GM18867 (cell line): ENCODE measurements around the gene CPED1.
A peak's percentile ranks its signal among the peaks of the same experiment; 100 is the strongest.

ENCODE experiments used
- ATAC-seq: cut with Tn5 transposase; IDR thresholded peaks from one replicate; pipeline ENCODE4 v1.9.1; 2021; ENCODE audit warnings: mild to moderate bottlenecking, moderate library complexity; ENCODE audit not compliant: unreplicated experiment

The CPED1 gene

DNA sequence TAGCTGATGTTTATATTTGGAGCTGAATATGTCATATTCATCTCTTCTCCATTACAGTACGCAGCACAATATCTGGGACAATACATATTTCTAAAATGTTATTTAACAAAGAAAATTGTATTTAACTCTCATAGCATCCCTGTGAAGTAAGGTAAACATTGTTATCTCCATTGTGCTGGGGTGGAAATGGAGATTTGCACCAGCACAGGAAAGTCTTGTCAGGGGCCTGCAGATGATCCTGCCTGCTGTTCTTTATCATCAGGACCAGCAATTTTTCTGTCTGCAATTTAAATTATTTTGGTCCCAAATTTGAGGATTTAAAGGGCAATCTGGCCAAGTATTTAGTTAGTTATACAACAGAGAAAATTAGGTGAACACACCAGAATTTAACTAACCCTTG lies 144.4 kb downstream of the CPED1 start:
- no peak for ATAC-seq

DNA sequence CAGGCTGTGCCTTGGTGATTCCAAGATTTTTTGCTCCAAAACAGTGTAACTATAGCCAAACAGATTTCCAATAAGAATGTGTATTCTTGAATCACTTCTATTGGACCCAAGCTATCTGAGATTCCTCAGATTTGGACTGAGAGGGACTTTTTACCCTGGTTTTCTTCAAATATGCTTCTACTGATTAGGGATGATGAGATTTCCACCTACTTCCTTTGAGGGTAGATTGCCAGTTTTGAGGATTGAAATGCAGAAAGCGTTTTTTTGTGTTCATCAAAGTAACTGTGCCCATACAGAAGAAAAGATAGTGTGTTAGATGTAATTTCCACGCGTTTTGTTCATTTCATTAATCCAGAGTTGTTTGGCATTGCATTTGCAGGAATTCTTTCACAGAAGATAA lies 144.9 kb downstream of the CPED1 start:
- no peak for ATAC-seq

DNA sequence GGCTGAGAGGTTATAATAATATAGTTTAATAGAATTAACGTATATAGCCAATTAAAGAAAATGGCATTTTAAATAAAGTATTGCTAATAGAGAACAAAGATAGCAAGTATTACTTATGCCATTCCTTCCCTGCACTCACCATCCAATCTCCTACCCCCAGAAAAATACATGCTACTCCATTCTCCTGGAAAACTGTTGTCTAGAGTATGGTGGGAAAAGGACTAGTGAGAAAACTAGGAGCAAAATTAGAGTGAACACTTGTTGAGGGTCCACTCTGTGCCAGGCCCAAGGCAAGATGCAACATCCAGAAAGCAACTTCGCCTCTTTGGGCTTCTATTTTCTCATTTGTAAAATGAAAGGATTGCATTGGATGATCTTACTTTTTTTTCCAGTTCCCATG lies 149.1 kb downstream of the CPED1 start:
- ATAC-seq: no peak

DNA sequence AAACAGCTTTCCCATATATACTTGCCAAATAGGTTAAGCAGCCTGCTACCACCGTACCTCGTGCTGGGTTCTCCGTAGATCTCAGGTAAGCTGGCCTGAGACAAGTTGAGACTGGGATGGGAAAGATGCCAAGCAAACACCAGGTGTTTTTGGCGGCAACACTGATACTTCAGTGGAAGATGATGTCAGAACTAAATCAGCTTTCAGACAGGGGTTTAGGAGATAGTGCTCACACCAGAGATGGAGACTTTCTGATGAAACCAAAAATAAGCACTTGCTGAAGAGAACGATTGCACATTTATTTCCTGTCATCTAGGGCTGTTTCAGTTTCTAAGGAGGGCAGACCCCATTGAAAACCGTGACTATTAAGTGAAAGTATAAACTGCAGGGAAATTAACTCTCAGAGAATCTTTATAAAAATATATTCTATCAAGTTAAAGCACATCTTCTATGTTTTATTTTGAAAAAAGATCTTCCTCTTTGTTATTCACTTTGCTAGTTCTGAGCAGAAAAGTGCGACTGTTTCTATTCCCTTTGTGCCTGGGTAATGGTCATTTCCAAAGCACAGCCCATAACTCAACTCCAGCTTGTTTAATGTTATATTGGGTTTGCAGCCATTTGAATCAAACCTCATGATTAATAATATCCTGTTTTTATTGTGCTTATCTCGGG lies 149.9 kb downstream of the CPED1 start:
- peak; percentile 100 for ATAC-seq

DNA sequence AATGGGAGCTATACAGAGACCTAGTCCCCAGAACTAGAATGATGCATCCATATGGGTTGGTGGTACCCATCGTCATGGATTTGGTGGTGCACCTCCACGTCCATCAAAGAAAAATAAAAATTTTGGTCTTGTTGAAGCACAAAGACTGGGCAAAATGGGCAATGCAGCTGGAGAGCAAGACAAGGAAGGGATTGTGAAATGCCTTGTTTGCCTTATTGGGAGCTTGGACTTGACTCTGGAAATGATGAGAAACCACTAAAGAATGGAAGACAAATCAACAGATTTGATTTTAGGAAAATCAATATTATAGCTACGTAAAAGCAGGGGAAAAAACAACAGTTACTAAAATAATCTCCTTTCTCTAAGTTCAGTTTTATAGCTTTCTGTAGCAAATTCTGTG lies 150.9 kb downstream of the CPED1 start:
- ATAC-seq: no peak

DNA sequence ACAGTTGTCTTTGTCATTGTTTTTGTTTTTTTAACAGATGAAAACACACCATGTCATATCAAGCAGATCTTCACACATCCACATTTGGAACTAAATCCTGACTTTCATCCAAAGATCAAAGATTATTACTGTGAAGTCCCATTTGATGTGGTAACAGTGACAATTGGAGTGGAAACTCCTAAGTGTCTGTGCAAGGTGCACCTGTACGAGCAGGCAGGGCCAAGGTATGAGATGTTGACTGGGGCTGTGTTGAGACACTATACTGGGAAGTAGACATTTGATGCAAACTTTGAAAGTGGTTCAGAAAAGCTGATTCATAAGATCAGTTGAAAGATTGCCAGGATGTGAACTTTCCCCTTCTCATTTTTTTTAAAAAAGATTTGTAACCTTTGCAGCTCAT lies 152.3 kb downstream of the CPED1 start:
- no peak for ATAC-seq

DNA sequence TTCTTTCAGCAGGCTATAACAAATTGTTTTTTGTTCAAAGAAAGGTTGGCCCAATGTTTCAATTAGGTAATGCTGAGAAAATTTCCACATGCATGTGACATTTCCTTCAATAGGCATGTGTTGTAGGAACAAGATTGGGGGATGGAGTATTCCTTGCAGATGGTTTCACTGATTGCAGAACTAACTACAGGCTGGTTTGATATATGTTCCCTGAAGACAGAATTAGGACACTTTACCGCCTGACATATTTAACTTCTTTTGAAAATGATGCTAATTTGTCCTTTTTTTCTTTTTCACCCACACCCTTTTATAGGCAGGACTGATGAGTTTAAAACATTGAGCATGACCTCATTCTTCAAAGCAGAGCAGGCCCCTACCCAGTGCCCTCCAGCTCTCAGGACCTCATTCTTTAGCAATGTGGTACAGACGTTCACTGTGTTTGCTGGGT lies 163.3 kb downstream of the CPED1 start:
- no peak for ATAC-seq

DNA sequence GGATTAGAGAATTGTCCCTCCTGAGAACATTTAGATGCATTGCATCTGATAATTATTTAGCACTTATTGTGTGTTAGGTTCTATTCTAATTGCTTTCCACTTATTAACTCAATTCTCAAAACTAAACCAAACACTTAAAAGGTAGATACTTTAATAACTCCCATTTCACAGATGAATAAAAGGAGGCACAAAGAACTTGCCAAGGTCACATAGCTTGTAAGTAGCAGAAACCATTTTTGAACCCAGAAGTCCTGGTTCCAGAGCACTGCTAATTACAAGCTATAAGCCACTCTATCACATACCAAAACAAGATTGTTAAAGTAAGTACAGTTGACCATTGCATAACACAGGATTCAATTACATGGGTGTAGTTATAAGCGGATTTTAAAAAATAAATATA lies 164.9 kb downstream of the CPED1 start:
- ATAC-seq: no peak

DNA sequence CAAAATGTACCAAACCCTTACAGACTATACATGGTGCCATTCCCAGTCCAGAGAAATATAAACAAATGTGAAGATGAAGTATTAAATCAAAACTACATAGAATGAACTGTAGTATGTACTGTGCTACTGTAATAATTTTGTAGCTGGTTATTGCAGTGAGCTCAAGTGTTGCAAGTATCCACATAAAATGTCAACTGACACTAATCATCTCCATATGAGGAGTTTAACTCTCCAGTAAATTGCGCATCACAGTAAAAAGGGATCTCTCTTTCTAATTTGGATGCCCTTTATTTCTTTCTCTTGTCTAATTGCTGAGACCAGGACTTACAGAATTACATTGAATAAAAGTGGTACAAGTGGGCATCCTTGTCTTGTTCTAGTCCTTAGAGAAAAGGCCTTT lies 165.5 kb downstream of the CPED1 start:
- ATAC-seq: no peak

DNA sequence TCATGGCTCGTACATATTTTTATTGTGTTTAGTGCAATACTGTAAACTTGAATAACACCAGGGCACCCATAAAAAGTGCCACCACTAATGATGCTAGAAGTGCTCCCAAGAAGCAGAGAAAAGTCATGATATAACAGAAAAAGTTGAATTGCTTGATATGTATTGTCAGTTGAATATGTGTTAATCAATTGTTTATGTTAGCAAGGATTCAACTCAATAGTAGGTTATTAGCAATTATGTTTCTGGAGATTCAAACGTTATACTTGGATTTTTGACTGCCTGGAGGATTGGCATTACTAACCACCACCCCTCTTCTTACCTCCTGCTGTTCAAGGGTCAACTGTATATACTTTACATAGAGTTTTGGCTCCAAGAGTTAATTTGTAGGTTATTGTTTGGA lies 168.3 kb downstream of the CPED1 start:
- no peak for ATAC-seq

DNA sequence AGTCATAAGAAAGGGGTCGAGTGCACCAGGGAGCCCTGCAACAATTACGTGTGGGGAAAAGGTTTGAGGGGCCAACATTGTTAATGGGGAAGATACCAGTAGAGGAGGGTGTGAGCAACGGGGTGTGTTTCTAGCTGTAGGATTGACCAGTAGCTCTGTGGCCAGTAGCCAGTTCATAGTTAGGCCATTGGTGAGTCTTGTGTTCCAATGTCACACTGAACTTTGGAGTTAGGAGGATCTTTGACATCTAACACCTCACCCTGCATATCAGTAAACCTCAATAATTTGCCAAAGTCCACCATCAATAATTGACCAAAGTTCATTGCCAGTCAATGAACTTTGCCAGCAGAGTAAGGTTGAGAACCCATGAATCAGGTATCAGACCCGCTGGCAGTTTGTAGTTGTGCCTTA lies 168.8 kb downstream of the CPED1 start:
- no peak for ATAC-seq

DNA sequence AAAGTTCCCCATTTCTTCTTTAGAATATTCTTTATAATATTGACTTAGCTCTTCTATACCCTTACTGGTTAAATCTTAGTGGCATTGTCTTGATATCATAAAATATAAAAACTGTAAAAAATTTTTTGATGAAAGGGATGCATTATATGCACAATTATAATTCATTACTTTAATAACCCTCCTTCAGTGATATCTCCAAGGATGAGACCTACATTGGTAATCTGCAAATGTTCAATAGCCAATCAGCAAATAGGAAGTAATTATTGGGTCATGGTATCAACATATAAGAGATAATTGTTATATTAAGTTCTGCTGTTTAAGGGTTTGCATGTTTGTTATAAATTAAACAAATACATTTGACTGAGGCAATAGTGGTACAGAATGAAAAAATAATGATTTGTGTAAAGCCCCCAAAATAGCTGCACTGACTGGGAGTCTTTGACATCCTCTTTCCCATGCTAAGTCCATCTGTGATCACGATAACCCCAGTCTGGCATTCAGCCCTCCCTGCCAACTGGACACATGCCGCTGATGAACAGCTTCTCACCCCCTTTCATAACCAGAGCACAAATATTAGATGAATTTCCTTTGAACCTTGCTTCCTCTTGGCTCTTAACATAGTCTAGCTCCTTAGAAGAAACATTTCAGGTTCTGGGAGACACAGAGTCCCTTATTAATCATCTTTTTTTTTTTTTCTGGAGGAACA lies 169.5 kb downstream of the CPED1 start:
- ATAC-seq: no peak

DNA sequence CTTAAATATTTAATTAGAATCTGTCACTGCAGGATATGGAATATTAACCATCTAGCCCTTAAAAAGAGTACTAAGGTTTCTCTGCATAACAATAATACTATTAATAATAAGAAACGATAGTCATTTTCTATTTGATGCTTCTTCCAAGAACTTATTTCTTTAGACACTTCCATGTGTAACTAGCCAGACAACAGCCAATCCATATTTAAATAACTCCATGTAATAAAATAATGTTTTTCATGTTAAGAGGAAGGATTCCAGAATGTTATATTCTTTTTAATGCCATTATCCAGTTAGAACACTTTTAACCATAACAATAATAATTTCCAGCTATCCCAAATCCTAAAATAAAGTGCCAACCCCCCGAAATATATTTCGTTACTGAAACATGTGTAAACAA lies 170.2 kb downstream of the CPED1 start:
- no peak for ATAC-seq

DNA sequence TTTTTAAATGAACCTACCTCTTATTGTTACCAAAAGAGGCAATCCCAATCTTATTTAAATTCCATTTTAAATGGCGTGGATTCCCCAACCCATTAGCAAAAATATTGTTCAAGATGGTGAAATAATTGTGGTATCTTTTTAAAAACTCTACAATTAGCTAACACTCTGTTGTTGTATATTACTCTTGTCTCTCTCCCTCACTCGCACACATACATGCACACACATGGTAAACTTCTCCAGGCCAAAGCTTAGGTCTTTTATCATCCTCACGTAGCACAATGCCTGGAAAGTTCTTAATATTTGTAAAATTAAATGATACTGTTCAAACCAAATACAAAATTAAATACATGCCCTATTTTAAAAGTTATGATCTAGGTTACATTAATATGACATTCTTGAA lies 171.0 kb downstream of the CPED1 start:
- ATAC-seq: no peak

DNA sequence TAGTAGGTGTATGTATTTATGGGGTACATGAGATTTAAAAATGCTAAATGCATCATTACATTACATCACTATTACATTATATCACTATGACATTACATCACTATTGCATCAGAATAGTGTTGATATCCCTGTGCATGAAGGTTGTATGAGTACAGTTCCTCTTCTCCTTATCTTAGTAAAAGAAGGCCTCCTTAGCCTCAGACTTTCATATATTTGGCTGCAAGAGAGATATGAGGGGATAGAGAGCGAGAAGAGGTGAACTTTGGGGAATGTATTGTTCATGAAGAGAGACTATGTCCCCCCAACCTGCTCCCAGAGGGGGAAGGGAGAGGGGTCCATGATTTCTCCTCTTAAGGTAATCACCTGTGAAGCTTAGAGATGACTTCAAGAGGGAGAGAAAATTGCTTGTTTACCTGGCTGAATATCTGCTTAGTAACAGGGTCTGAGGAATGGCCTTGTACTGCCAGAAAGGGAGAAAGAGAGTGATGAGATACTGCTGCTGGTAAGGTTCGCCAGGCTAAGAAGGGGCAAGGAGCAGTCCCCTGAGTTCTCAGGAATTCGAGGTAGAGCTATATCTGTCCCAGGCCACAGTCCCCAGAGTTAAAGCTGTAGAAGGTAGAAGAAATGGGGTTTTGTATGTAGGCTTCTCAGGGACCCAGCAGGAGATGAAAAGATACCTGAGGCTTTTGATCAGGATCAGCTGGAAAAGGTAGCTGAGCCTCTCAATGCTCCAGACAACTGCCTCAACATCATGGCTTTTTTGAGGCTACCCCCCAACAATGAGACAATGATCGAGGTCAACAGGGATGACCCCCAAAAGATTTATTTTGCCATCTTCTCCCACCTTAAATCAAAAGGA lies 171.9 kb downstream of the CPED1 start:
- ATAC-seq: no peak

DNA sequence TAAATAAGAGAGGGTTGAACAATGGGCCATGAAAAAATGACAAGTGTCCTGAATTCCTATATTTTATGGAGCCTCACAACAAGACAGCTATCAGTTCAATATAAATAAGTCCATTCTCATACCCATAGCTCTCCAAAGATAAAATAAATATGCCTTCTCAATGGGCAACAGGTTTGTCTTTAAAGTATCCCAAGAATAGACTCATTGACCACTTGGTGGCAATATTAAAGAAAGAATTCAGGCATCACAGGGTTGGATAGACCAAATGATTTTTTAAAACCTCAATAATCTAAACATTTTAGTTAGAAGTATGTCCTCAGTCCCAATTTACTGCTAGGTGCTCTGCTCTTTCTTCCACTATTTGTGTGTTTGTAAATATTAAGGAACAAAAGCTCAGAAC lies 175.2 kb downstream of the CPED1 start:
- ATAC-seq: peak; percentile 52

DNA sequence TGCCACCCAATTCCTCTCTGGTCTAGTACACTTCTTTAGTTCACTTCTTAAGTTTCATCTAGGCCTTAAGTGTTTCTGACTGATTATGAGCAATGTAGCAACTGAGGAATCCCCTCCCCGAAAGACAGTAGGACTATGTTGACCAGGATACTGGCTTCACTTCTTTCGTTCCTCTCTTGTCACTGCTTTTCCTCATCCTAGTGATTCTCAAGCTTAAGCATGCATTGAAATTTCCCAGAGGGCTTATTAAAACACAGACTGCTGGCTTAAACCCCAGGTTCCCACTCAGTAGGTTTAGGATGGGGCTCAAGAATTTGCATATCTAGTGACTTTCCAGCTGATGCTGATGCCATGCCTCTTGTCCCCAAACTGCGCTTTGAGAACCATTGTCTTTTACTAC lies 175.7 kb downstream of the CPED1 start:
- no peak for ATAC-seq

DNA sequence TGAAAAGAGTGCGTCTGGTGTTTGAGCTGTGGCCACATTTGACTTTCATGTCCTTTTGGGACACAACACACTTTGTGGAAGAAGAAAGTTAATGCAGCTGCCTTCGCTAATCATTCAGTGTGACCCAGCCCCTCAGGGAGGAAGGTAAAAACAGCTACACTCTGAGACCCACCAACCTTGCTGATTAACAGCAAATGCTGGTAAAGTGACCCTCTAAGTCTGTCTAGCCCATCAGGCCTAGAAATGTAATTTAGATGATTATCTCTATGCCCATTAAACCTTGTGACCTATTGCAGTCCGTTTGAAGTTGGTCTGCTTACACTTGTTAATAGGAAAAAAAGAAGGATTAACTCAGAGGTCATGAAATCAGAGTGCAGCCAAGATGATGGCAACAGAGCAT lies 178.4 kb downstream of the CPED1 start:
- ATAC-seq: no peak

DNA sequence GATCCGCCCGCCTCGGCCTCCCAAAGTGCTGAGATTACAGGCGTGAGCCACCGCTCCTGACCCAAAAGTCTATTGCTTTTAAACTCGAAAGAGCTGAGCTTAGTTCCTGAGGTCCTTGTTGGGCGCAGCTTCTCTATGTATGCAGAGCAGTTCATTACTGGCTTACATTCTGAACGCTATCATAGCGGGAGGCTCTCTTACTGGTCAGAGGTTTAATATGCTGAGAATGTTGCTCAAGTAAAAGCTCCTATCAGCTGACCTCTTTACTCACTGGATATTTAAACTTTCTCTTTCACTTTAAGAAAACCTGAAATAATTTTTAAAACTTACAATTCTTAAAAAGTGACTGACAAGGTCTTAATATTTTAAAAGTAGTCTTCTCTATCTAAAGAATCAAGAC lies 179.5 kb downstream of the CPED1 start:
- no peak for ATAC-seq

DNA sequence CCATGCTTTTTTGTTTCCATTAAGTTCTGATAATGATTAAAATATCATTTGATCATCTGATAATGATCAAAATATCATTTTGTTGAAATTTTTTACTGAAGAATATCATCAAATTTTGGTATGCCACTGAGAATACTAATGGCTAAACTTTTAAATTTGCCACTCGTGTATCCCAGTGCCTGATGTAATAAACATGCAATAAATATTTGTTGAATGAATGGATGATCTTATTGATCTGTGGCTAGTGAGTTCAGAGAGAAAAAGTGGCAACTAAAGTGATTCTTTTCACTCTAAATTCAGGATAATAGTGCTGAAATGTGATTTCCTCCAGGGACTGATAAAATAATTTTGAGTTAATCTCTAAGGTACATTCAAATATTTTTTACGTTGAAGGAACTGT lies 181.0 kb downstream of the CPED1 start:
- no peak for ATAC-seq

DNA sequence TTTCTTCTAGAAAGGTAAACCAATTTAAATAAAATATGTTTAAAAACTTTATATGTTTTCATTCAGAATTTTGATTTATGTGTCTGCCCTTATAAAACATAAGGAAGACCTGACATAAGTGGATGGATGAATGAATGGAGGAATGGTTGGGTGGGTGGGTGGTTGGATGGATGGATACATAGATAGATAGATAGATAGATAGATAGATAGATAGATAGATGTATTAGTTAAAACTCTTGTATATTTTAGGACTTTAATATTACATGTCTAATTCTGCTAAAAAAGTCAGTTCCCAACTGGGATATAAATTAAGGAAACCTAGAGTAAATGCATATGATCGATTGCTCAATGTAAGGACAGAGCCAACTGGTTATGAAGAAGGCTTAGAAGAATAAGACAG lies 184.0 kb downstream of the CPED1 start:
- no peak for ATAC-seq

DNA sequence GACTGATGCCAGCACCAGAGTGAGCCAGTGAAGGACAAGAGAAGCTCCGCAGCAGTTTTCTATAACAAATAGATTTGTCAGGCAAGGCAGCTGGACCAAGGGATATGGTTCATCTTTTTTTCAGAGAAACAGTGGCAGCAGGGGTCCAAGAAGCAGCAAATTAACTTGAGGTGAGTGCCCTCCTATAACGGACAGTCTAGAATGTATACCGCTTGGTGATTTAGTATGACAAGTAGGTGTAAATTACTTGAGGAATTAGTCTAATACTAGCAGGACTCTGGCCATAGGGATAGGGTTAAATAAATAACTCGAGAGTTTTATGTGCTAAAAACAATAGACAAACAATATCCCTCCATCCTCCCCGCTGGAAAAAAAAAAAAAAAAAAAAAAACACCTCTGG lies 187.3 kb downstream of the CPED1 start:
- no peak for ATAC-seq
